Skin epidermis (tissue), 12 donors: ENCODE data around the gene PLS1.

ENCODE experiments used
- H3K27ac ChIP-seq, 21 experiments: fragments of 200-600 bp; sonication (generic) in 11 of 21; one replicate each; pipeline ENCODE4 v1.5.0; 2020; ENCODE audit warnings: mild to moderate bottlenecking in 3 of 21, inconsistent platforms in 2 of 21, moderate library complexity in 2 of 21
- H3K4me3 ChIP-seq, 7 experiments: fragments of 200-600 bp; sonication (generic) in 2 of 7; one replicate each; pipeline ENCODE4 v1.5.0; 2020; ENCODE audit warnings: inconsistent platforms in 2 of 7, mild to moderate bottlenecking in 2 of 7, moderate library complexity in 1 of 7

The PLS1 gene

DNA sequence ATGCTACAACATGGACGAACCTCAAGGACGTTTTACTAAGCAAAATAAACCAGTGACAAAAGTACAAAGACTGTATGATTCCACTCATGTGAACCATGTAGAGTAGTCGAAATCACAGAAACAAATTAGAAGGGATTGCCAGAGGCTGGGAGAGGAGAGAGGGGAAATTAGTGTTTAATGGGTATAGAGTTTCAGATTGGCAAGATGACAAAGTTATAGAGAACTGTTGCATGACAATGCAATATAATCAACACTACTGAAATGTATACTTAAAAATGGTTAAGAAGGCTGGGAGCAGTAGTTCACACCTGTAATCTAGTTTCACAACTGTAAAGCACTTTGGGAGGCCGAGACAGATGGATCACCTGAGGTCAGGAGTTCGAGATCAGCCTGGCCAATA is 36.9 kb downstream of the PLS1 start:
- Histone ChIP-seq H3K27ac (no peak overlapping the region), H3K4me3 (no peak overlapping the region)

DNA sequence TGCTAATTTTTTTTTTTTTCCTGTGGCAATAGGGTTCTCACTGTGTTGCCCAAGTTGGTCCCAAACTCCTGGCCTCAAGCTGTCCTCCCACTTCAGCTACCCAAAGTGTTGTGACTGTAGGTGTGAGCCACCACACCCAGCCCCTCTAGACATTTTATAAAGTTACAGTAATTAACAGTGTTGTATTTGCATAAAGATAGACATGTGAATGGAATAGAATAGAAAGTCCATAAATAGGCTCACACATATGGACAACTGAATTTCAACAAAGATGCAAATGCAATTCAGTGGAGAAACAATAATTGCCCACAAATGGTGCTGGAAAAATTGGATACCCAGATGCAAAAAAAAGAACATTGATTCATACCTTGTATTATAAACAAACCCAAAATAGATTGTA is 39.9 kb downstream of the PLS1 start:
- Histone ChIP-seq H3K27ac (no peak overlapping the region), H3K4me3 (no peak overlapping the region)

DNA sequence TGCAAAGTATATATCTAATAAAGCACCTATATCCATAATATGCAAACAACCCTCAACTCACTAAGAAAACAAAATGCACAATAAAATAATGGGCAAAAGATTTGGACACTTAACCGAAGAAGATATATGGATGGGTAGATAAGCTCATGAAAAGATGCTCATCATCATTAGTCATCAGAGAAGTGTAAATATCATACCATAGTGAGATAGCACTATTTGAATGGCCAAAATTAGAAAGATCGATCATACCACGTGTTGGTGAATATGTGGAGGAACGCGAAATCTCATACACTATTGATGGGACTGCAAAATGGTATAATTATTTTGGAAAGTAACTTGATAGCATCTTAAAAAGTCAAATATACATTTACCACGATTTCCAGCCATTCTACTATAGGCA is 40.5 kb downstream of the PLS1 start:
- Histone ChIP-seq H3K4me3 (no peak overlapping the region), H3K27ac (no peak overlapping the region)

DNA sequence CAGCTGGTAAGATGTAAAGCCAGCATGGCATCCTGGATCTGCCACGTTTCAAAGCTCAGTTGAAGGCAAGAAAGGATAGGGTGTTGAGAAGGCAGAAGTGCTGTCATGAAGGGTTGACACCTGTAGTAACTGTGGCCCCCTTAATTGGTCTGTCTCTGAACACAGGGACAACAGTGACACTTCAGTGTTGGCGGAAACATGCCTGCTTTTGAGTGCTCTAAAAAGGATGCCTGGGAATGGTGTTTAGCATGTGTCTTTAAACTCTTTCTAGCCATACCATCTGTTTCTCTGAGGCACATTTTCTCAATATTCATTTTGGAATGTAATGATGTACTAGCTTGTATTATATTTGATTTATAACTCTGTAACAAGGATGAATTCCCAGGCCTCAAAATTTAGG is 42.1 kb downstream of the PLS1 start:
- no peak overlapping the region for H3K27ac ChIP-seq
- no peak overlapping the region for H3K4me3 ChIP-seq

DNA sequence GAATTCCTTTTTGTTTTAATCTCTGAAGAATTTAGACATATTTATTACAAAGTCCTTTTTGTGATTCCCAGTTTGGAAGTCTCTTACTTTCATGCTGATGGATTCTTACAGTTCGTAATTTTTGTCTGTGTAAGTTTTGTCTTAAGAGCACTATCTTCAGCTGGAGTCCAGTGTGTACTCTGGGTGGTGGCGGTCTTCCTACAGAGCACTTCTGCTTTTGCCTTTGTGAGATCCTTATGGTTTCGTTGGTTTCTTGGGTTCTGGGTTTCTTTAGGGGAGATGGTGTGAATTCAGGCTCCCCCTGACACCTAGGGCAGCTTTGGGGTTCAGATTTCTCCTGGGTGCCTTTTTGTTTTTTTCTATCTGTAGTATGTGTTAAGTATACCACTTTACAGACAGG is 45.3 kb downstream of the PLS1 start:
- no peak overlapping the region for H3K27ac ChIP-seq
- H3K4me3 ChIP-seq, result no peak overlapping the region

DNA sequence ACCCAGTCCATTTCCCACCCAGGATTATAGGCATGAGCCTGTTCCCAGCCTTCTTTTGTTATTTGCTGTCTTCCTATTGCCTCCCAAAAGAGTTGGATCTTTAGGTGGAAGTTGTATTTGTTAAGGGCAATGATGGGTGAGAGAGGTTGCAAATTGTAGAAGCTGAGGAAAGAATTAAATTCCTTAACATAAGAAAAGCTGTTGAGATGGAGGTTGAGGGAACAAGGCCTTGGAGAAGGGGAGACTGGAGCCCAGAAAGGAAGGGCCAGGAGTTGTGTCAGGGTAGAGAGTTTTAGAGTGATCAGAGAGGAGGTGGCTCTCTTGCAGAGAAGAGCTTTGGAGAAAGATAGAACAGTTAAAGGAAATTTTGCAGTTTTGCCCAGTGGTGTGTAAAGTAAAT is 46.8 kb downstream of the PLS1 start:
- H3K27ac ChIP-seq, result no peak overlapping the region
- H3K4me3 ChIP-seq, result no peak overlapping the region

DNA sequence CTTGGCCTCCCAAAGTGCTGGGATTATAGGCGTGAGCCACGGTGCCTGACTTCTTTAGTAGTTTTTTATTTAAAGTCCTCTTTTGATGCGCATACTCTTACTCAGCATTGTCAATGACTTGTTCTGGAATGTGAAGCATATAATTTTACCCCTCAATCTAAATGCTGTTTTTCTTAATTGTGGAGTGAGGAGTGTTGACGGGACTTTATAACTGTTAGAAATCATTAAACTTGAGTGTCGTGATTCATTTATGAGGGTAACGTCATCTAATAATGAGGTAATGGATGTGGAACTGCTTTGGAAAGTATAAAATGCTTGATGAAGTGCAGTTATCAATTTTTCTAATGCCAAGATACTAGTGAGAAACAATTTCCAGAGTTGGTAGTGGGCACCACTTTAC is 48.3 kb downstream of the PLS1 start:
- Histone ChIP-seq H3K4me3 (no peak overlapping the region), H3K27ac (no peak overlapping the region)

DNA sequence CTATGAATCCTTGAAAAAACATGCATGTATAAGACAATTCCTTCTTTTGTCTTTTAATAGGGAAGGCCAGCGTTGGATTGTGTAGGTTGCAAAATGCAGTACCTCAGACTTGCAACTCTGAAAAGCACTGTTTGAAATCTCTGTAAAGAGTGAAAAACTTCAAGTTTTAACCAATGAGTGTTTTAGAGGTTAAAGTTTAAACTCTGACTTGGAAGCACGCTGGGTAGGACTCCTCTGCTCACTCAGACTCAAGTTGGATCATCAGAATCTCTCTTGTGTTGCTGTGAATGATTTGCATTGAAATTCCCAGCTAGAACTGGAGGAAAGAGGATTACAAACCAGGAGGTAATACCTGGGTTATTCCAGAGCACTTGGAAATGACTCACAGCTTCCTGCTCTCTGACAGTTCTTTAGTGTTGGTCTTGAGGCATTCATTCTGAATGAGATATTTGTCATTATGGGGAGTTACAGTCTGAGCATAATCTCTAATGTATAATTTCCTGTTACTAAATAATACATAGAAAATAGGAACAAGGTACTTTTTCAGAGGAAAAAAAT is 49.1 kb downstream of the PLS1 start:
- Histone ChIP-seq H3K27ac (no peak overlapping the region), H3K4me3 (no peak overlapping the region)

DNA sequence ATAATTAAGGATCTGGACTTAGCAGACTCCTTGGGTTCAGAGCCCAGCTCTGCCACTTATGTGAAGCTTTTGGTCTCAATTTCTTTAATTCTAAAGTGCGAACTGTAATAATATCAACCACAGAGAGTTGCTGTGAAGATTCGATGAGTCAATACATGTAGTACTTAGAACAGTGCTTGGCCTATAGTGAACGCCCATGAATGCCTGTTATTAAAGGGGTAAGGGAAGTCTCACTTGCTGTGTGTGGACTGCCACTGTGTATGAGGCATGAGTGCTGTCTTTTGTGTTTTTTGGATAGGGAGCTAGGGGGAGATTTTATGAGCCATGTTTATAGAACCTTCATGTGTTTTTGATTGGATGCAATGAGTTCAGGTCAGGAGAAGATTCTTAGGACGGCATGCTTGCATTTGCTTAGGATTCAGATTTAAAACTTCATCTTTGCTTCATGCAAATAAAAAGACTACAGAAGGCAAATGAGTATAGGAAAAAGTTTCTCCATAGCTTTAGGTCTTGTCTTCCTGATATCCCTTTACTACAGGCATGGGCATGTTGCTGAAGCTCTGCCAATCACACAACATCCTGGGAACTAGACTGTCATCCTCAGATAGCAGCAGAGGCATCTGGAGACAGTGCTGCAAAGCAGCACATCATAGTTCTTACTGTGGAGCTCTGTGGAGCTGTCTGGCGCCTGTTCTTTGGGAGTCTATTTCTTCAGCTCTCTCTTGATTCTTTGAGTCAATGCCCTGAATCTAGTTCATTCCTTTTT is 50.0 kb downstream of the PLS1 start:
- Histone ChIP-seq H3K27ac (no peak overlapping the region), H3K4me3 (no peak overlapping the region)

DNA sequence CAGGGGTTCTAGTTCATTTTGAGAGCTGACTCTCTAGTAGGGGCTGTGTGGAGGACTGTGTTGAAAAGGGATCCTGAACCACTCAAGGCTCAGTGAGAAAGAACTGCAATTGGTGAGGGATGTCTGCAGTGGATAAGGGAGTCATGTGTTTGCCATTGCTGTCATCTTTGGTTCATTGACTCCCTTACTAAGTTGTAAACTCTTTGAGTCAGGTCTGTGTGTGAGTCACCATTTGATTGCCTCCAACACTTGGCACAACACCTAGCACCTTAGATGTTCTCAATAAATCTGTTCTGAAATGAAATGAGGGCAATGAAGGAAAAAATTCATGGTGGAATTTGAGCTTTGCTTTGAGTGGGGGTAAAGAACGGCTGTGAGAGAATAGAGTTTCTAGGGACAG is 51.7 kb downstream of the PLS1 start:
- H3K27ac ChIP-seq, result no peak overlapping the region
- no peak overlapping the region for H3K4me3 ChIP-seq

DNA sequence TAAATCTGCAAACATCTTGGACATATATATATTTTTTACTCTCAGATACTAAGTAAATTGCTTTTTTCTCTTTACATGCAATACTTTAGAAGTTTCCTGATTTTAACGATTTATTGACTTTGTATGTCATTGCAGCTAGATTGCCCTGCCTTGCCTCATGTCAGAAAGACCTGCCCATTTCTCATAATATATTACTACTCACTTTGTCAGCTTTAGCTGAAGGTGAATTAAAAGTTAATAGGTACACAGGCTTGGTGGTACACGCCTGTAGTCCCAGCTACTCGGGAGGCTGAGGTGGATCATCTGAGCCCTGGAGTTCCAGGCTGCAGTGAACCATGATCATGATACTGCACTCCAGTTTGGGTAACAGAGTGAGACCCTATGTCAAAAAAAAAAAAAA is 52.8 kb downstream of the PLS1 start:
- Histone ChIP-seq H3K4me3 (no peak overlapping the region), H3K27ac (no peak overlapping the region)

DNA sequence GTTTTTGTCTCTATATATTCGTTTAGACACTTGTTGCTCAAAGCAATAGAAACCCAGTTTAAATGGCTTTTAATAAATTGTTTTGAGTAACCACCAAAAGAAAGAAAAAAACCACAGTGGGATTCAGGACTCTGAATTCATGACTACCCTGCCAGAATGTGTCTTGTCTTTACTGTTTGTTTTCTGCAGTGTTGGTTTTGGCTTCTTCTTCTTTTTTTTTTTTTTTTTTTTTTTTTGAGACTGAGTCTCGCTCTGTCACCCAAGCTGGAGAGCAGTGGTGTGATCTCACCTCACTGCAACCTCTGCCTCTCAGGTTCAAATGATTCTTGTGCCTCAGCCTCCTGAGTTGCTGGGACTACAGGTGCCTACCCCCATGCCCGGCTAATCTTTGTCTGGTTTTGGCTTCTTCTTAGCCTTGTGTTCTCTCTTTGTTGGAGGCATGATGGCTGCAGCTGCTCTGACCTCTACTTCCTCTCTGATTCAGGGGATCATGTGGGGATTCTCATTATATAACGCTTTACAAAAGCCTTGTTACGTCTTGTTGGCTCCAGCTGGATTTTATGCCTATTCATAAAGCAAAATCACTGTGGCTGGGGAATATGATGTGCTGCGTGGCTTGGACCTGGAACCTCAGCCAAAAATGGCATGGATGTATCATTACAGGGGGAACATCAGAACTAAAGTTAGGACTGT is 54.0 kb downstream of the PLS1 start:
- Histone ChIP-seq H3K27ac (no peak overlapping the region), H3K4me3 (no peak overlapping the region)

DNA sequence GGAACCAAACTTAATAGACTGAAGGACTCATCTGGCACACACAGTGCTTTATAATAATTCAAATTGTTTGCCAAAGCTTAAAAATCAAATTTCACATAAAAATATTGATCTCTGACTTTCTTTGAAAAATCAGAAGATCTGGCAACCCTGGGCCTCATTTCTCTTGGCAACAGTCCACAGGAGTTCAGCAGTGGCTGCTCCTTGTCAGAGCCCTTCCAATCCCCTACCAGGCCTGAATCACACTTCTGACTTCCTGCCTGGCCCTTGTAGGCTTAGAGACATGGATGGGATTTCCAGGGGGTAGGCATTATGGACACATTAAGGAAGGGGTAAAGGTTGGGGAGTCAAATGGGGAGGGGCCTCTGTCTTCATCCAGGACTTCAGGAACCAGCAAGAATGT is 55.5 kb downstream of the PLS1 start:
- Histone ChIP-seq H3K4me3 (no peak overlapping the region), H3K27ac (no peak overlapping the region)

DNA sequence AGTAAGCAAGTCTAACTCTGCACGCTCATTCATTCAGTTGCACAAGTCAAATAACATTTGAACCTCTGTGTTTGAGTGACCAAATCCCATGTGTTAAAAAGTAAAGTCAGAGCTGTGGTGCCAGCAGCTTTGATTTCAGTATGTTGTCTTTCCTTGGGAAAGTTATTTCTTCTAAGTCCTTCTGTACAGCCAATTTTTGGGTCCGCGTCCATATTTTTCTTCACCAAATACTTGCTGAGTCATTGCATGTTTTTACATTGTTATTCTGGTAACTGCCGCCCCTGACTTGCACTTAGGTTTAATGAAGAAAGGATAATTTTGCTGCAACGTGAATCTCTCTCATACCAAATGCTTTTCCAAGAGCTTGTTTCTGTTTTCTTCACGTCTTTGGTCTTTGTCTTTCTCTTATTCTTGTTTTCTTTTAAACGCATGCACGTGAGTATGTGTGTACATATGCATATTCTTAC is 56.7 kb downstream of the PLS1 start:
- Histone ChIP-seq H3K27ac (no peak overlapping the region), H3K4me3 (no peak overlapping the region)

DNA sequence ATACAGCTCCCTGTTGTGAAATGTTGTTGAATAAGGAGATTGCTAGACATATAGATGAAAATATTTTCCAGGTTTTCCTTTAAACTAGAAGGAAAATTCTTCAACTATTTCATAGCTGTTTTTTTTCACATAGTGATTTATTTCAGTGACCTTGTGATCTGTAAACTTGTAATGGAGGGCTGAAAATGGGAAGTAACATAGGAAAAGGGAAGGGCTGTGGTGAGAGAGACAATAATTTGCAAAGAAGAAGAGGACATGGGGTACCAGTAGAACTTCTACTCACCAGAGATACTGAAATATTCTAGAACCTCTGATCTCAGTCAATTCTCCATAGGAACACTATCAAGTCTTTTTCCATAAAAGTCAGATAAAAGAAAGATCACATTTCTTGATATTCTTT is 60.4 kb downstream of the PLS1 start:
- Histone ChIP-seq H3K4me3 (no peak overlapping the region), H3K27ac (no peak overlapping the region)

DNA sequence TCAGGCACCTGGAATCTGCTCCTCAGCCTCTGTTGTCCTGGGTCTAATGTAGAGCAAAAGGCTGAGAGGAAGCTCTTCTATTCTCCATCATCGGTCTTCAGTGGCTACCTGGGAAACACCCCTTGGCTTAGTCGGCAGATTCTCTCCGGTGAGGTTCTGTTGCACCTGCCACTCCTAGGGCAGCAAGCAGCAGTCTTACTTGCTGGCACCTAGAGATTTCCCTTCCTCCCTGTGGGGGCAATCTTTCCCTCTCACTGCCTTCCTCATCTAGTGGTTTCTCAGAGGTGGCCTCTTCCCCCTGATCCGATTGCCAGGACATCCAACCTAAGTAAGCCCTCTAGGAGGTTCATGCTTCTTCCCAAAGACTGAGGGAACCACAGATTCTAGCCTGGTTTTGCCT is 60.8 kb downstream of the PLS1 start:
- no peak overlapping the region for H3K27ac ChIP-seq
- H3K4me3 ChIP-seq, result no peak overlapping the region

DNA sequence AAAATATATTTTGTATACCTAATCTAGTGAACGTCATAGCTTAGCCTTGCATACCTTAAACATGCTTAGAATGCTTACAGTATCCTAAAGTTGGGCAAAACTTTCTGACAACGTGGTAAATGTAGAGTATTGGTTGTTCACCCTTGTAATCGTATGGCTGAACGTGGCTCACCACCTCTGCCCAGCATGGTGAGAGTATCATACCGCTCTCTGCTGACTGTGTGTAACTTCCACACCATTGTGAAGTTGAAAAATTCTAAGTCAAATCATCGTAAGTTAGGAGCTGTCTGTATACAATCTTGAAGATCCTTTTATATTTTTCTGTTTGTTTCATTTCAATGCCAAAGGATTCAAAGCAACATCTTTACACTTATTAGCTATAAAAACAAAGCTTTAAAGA is 64.2 kb downstream of the PLS1 start:
- H3K27ac ChIP-seq, result no peak overlapping the region

DNA sequence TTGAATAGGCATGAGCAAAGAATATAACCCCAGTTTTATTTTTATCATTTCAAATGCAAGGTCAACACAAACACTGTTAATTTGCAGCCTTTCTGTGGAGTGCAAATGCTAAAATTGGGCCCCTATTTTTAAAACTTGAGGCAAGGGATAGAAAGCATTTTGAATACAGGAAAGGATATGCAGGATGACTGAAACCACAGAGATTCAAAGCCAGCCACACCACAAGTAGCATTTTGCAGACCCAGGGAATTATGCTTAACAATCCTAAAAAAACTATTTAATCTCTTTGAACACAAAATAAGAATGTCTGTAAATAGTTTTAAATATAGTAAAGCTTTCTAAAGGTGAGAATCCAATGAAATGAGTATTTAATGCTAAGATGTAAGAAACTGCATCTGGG is 64.7 kb downstream of the PLS1 start:
- Histone ChIP-seq H3K4me3 (no peak overlapping the region), H3K27ac (no peak overlapping the region)

More for the DNA sequence above, 64.2 kb downstream of the PLS1 start:
- no peak overlapping the region for H3K4me3 ChIP-seq

DNA sequence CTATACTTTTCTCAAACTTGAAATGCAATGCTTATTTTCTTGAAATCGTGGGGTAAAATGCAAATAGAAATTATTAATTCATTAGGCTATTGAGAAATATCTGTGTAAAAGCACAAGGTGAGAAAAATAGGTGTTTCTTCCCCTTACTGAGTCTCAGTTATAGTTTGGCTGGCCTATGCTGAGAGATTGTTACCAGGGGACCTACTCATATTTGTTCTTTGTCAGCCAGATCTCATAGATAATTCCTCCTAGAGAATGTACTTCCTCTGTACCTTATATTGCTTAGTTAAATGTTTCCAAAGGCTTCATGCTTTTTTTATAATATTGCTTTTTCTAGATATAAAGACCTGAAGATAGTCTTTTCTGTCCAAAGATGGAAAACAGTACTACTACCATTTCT is 67.7 kb downstream of the PLS1 start:
- no peak overlapping the region for H3K27ac ChIP-seq
- no peak overlapping the region for H3K4me3 ChIP-seq

DNA sequence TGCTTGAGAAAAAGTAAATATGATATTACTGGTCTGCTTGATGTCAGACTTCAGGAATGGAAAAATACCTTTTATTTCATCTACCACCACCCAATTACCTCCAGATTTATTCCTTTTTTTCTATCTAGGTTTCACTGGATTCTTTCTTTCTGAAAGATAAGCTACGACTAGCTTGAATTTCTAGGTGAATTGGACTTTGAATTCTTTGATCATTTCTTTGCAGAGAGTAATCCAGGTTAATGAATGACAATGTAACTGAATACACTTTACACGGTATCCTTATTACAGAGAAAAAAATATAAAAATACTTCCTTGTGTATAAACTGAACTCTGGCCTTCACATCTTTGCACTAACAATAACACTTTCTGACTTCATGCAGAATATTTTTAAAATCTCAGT is 68.1 kb downstream of the PLS1 start:
- Histone ChIP-seq H3K4me3 (no peak overlapping the region), H3K27ac (no peak overlapping the region)

DNA sequence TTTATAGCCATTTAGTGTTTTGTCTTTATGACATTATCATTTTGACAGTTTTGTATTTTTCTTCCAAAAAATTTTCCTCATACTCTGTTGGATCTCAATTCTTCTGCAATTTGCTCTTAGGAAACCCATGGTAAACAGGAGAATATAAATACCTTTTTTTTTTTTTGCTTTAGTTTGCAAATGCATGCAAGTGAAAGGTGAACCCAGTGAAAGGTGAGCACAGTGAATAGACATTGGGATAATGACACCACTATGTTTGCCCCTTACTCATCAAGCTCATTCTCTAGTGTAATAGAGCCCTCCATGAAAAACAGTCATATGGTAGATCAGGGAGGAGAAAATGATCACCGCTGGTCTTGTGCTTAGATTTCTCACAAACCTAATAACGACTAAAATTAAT is 68.6 kb downstream of the PLS1 start:
- H3K27ac ChIP-seq, result no peak overlapping the region

More for the DNA sequence above, 68.6 kb downstream of the PLS1 start:
- no peak overlapping the region for H3K4me3 ChIP-seq
